ENCODE results near the gene STING1. TPM values are rescaled to one million over a fixed set of nuclear protein-coding genes. Genes with fewer than 3 reads are reported as not detected.

The STING1 gene
- total RNA-seq, 4 donors from 2014 or later: 28.4 to 59.9 (median 38.6) TPM

DNA sequence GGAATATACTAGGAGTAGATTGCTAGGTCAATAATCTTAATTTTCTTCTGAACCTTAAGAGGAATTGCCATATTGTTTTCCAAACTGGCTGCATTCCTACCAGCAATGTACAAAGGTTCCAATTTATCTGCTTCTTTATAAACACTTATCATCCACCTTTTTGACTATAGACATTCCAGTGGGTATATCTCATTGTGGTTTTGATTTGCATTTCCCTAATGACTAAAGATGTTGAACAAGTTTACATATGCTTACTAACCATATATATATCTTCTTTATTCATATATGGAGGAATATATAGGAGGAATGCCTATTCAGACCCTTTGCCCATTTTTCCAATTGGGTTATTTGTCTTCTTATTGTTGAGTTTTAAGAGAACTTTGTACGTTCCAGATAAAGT is 50.9 kb downstream of the STING1 start:
- WGBS, 2 donors: 92 to 96% methylated on average over 1 of the region's 1 CpG
- H3K27ac ChIP-seq: no peak overlapping the region
- H3K36me3 ChIP-seq: peaks cover 0 to 5% of the 10 kb centered on the region in 2 donors
- H3K4me1 ChIP-seq: no peaks in the 10 kb centered on the region
- H3K27me3 ChIP-seq: no peaks in the 10 kb centered on the region
- intact Hi-C loops (cut with DNase I): no loop called here
- no peaks in the 10 kb centered on the region for H3K9me3 ChIP-seq
- TF ChIP-seq, protein P1, sequence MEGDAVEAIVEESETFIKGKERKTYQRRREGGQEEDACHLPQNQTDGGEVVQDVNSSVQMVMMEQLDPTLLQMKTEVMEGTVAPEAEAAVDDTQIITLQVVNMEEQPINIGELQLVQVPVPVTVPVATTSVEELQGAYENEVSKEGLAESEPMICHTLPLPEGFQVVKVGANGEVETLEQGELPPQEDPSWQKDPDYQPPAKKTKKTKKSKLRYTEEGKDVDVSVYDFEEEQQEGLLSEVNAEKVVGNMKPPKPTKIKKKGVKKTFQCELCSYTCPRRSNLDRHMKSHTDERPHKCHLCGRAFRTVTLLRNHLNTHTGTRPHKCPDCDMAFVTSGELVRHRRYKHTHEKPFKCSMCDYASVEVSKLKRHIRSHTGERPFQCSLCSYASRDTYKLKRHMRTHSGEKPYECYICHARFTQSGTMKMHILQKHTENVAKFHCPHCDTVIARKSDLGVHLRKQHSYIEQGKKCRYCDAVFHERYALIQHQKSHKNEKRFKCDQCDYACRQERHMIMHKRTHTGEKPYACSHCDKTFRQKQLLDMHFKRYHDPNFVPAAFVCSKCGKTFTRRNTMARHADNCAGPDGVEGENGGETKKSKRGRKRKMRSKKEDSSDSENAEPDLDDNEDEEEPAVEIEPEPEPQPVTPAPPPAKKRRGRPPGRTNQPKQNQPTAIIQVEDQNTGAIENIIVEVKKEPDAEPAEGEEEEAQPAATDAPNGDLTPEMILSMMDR (IDR thresholded peaks at IDR 0.05): no peak
- TF ChIP-seq POLR2A (IDR thresholded peaks at IDR 0.05): no peak
- no peak for DNase-seq
- no peak overlapping the region for H3K4me3 ChIP-seq (replicated peaks in 1 of 3)

DNA sequence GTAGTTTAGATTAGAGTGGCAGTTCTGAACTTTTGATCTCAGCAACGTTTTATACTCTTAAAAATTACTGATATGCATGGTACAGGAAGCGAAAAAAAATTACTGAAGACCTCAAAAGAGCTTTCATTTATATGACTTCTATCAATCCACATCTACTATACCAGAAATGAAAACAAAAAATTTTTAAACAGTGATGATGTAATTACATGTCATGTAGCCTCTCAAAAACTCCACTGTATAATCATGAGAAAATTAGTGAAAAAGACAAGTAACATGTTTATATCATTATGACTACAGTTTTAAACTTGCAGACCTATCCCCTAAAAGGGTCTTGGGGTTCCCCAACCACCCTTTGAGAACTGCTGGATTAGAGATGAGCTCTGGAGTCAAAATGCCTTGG is 52.5 kb downstream of the STING1 start:
- intact Hi-C loops (cut with DNase I): no loop called here
- H3K4me1 ChIP-seq: no peaks in the 10 kb centered on the region
- 86 to 92% methylated on average over 2 of the region's 2 CpGs for WGBS, 2 donors
- TF ChIP-seq, protein P1 (IDR thresholded peaks at IDR 0.05): no peak
- no peak for TF ChIP-seq POLR2A (IDR thresholded peaks at IDR 0.05)
- no peak for DNase-seq
- no peaks in the 10 kb centered on the region for H3K9me3 ChIP-seq
- H3K27me3 ChIP-seq: no peaks in the 10 kb centered on the region
- peaks cover 0 to 11% of the 10 kb centered on the region in 2 donors for H3K36me3 ChIP-seq
- no peak overlapping the region for H3K27ac ChIP-seq
- H3K4me3 ChIP-seq (replicated peaks in 1 of 3): no peak overlapping the region

DNA sequence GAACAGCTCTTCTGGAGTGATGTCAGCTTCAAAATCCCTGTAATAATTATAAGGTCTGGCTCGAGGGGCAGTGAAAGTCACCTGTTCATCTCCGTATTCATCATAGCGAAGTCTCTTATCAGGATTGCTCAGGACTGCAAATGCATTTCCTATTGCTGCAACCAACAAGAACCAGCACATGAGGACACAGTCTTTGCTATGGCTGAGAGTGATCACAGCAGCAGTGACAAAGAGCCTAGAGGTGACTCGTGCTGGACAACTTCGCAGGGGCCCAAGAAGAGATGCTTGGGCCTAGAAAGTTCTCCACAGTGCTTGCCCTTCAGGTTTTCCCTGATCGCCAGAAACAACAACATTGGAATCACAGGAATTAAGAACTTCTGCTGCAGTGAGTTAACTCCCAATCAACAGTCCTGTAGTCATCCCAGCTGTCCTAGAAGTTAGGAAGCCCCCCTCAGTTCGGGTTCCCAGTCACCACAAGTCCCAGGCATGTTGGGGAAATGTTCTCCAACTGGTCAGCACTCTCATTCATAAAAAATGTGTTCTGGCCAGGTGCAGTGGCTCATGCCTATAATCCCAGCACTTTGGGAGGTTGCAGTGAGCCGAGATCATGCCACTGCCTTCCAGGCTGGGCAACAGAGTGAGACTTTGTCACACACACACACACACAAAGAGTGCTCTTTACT is 56.2 kb downstream of the STING1 start:
- TF ChIP-seq POLR2A (IDR thresholded peaks at IDR 0.05): no peak
- TF ChIP-seq, protein P1 (IDR thresholded peaks at IDR 0.05): no peak
- intact Hi-C loops (cut with DNase I): loop anchor here (10.0 kb wide), 1 partner anchor 338 kb away; no protein-coding TSS in a partner anchor
- no peak for DNase-seq
- WGBS, 2 donors: 81 to 82% methylated on average over 8 of the region's 8 CpGs
- no peak overlapping the region for H3K4me3 ChIP-seq (replicated peaks in 1 of 3)
- H3K4me1 ChIP-seq: no peaks in the 10 kb centered on the region
- H3K27ac ChIP-seq: no peak overlapping the region
- no peaks in the 10 kb centered on the region for H3K9me3 ChIP-seq
- no peaks in the 10 kb centered on the region for H3K27me3 ChIP-seq
- H3K36me3 ChIP-seq: peaks cover 0 to 14% of the 10 kb centered on the region in 2 donors

Small RNA genes lying within 50 kb of the gene (small RNA-seq; reads per million reads assigned to genes)
- not detected for gene RNU5B-4P

Other genes starting within 250 kb of the STING1 start
- gene MATR3, start 189.0 kb downstream of the STING1 start, total RNA-seq: 100 to 1,000 TPM; 343 to 366 (median 354) TPM
- 100 to 1,000 TPM in 3 of 4 donors, 10 to 100 TPM in 1; 92.7 to 136 (median 117) TPM for gene PAIP2, start 140.9 kb downstream of the STING1 start, total RNA-seq
- not detected for gene SLC23A1, start 99.5 kb downstream of the STING1 start, total RNA-seq
- gene MZB1, start 92.8 kb downstream of the STING1 start, total RNA-seq: 1 to 10 TPM in 2 of 4 donors, not detected in 2; 1.1 to 6.0 TPM
- 1 to 10 TPM; 1.6 to 4.2 (median 1.9) TPM for gene PROB1, start 87.7 kb downstream of the STING1 start, total RNA-seq
- 10 to 100 TPM in 1 of 4 donors, 1 to 10 TPM in 3; 6.5 to 14.2 (median 7.3) TPM for gene SPATA24, start 78.7 kb downstream of the STING1 start, total RNA-seq
- 10 to 100 TPM in 3 of 4 donors, 1 to 10 TPM in 1; 7.9 to 21.0 (median 12.7) TPM for gene DNAJC18, start 43.2 kb downstream of the STING1 start, total RNA-seq
- gene ECSCR, start 20.0 kb downstream of the STING1 start, total RNA-seq: 10 to 100 TPM; 26.7 to 46.2 (median 31.4) TPM
- not detected for gene SMIM33, start 11.8 kb downstream of the STING1 start, total RNA-seq
- 100 to 1,000 TPM in 2 of 4 donors, 10 to 100 TPM in 2; 72.4 to 125 (median 99.5) TPM for gene UBE2D2, start 78.6 kb upstream of the STING1 start, total RNA-seq
- 10 to 100 TPM; 52.3 to 81.8 (median 62.6) TPM for gene CXXC5, start 165.6 kb upstream of the STING1 start, total RNA-seq